ENCODE measurements around the gene NMB. TPM values are rescaled to one million over a fixed set of nuclear protein-coding genes. Genes with fewer than 3 reads are reported as not detected.
"Not testable (repeated sequence)": the region's sequence is repeated elsewhere in the genome, so short reads cannot be mapped to it uniquely, and the experiment has no call there.

The NMB gene
- total RNA-seq, 1 donor from 2014 or later, result 12.3 TPM

- no peaks in the 10 kb centered on the region for H3K27me3 ChIP-seq
- H3K4me3 ChIP-seq, result no peak overlapping the region
- H3K9me3 ChIP-seq, result no peaks in the 10 kb centered on the region
- no peak overlapping the region for H3K27ac ChIP-seq
- no peak for DNase-seq (ENCODE audit: extremely low spot score in 2 of 2)
- no peaks in the 10 kb centered on the region for H3K4me1 ChIP-seq
- TF ChIP-seq POLR2A (IDR thresholded peaks at IDR 0.05), result no peak
- no peak for TF ChIP-seq POLR2AphosphoS5 (IDR thresholded peaks at IDR 0.05; ENCODE audit: insufficient read depth in 1 of 2, low read depth in 1 of 2)
- TF ChIP-seq CTCF (IDR thresholded peaks at IDR 0.05), result no peak
- intact Hi-C loops (cut with DNase I), result no loop called here
- peaks cover 0 to 91% of the 10 kb centered on the region in 2 donors for H3K36me3 ChIP-seq
Observed at GRCh38 chr15:84645496-84645895, 12.5 kb downstream of the NMB start.

- H3K36me3 ChIP-seq, result peaks cover 0 to 97% of the 10 kb centered on the region in 2 donors
- H3K4me1 ChIP-seq, result no peaks in the 10 kb centered on the region
- no peak for DNase-seq (ENCODE audit: extremely low spot score in 2 of 2)
- no peak overlapping the region for H3K4me3 ChIP-seq
- no peak overlapping the region for H3K27ac ChIP-seq
- H3K9me3 ChIP-seq, result no peaks in the 10 kb centered on the region
- intact Hi-C loops (cut with DNase I), result no loop called here
- TF ChIP-seq POLR2A (IDR thresholded peaks at IDR 0.05) (no peak), CTCF (IDR thresholded peaks at IDR 0.05) (no peak), POLR2AphosphoS5 (IDR thresholded peaks at IDR 0.05; ENCODE audit: insufficient read depth in 1 of 2, low read depth in 1 of 2) (no peak)
- no peaks in the 10 kb centered on the region for H3K27me3 ChIP-seq
Observed at GRCh38 chr15:84643838-84644237, 14.2 kb downstream of the NMB start.

- intact Hi-C loops (cut with DNase I); H3K4me1 ChIP-seq; H3K4me3 ChIP-seq; H3K27me3 ChIP-seq; DNase-seq (ENCODE audit: extremely low spot score in 2 of 2); H3K9me3 ChIP-seq; H3K27ac ChIP-seq: not testable (repeated sequence)
- peaks cover 0 to 91% of the 10 kb centered on the region in 2 donors for H3K36me3 ChIP-seq
Observed at GRCh38 chr15:84642640-84643039, 15.4 kb downstream of the NMB start.

- H3K9me3 ChIP-seq; H3K27ac ChIP-seq; intact Hi-C loops (cut with DNase I); H3K27me3 ChIP-seq; DNase-seq (ENCODE audit: extremely low spot score in 2 of 2); H3K4me1 ChIP-seq; H3K4me3 ChIP-seq: not testable (repeated sequence)
- H3K36me3 ChIP-seq, result peaks cover 0 to 89% of the 10 kb centered on the region in 2 donors
Observed at GRCh38 chr15:84641871-84642270, 16.1 kb downstream of the NMB start.

- H3K36me3 ChIP-seq, result peaks cover 0 to 58% of the 10 kb centered on the region in 2 donors
- H3K4me1 ChIP-seq, result peaks cover 15% of the 10 kb centered on the region
- H3K27ac ChIP-seq, result no peak overlapping the region
- H3K27me3 ChIP-seq, result no peaks in the 10 kb centered on the region
- TF ChIP-seq POLR2AphosphoS5 (IDR thresholded peaks at IDR 0.05; ENCODE audit: insufficient read depth in 1 of 2, low read depth in 1 of 2), result no peak
- no peak for TF ChIP-seq POLR2A (IDR thresholded peaks at IDR 0.05)
- no peak for TF ChIP-seq CTCF (IDR thresholded peaks at IDR 0.05)
- no peaks in the 10 kb centered on the region for H3K9me3 ChIP-seq
- no peak for DNase-seq (ENCODE audit: extremely low spot score in 2 of 2)
- intact Hi-C loops (cut with DNase I), result no loop called here
- no peak overlapping the region for H3K4me3 ChIP-seq
Observed at GRCh38 chr15:84638103-84638502, 19.9 kb downstream of the NMB start.

- H3K9me3 ChIP-seq, result no peaks in the 10 kb centered on the region
- peak overlapping the region; percentile 54 to 60 for H3K4me3 ChIP-seq
- H3K27ac ChIP-seq, result peak overlapping the region; percentile 93
- H3K36me3 ChIP-seq, result peaks cover 0 to 21% of the 10 kb centered on the region in 2 donors
- intact Hi-C loops (cut with DNase I), result no loop called here
- no peak for DNase-seq (ENCODE audit: extremely low spot score in 2 of 2)
- H3K4me1 ChIP-seq, result peaks cover 40% of the 10 kb centered on the region
- H3K27me3 ChIP-seq, result no peaks in the 10 kb centered on the region
- TF ChIP-seq CTCF (IDR thresholded peaks at IDR 0.05), result no peak
- no peak for TF ChIP-seq POLR2A (IDR thresholded peaks at IDR 0.05)
- no peak for TF ChIP-seq POLR2AphosphoS5 (IDR thresholded peaks at IDR 0.05; ENCODE audit: insufficient read depth in 1 of 2, low read depth in 1 of 2)
Observed at GRCh38 chr15:84634228-84634837, 23.7 kb downstream of the NMB start.
